NT2/D1 (cell line): Measurements from ENCODE around the gene RYR2.

Experiments used
- SUZ12 ChIP-seq: IDR thresholded peaks from 2 replicates; pipeline ENCODE4 v1.6.1; 2011; ENCODE audit not compliant: insufficient read length, insufficient read depth; ENCODE audit errors: extremely low read depth
- YY1 ChIP-seq: IDR thresholded peaks from 2 replicates; pipeline ENCODE4 v1.6.1; 2011; ENCODE audit not compliant: insufficient read length, insufficient read depth

- no peak for TF ChIP-seq SUZ12
- no peak for TF ChIP-seq YY1
Measured at GRCh38 chr1:237111807-237112206, 69.8 kb downstream of the RYR2 start.
